Activated CD4-positive, CD25-positive, alpha-beta regulatory T cell treated with anti-CD3 and anti-CD28 coated beads, Interleukin-2, amount 50 U/mL, for 16 hours (primary cell): Measurements from ENCODE around the gene PCDH15.
"Not testable (repeated sequence)": the region's sequence is repeated elsewhere in the genome, so short reads cannot be mapped to it uniquely, and the experiment has no call there.

Experiments
- DNase-seq: peaks from one replicate; pipeline ENCODE4 v3.0.0-alpha.2; 2020; ENCODE audit warnings: low read depth, low spot score

The PCDH15 gene

DNA sequence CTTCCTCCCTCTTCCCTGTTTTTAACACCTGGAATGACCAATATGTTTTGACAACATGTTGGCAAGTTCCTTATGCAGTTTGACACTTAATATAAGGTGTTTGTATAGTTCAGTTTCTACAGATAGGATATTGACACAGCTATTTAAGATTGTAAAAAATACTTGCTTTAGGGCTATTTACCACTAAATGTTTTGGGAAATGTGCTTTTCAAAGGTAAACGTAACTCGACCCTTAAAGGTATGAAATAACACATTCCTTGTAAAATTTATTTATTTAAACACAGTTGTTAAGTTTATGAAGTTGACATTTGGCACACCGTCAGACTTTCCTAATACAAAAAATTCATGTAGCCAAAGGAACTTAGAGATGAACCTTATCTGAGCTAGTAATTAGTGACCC lies 817.6 kb downstream of the PCDH15 start:
- no peak for DNase-seq

DNA sequence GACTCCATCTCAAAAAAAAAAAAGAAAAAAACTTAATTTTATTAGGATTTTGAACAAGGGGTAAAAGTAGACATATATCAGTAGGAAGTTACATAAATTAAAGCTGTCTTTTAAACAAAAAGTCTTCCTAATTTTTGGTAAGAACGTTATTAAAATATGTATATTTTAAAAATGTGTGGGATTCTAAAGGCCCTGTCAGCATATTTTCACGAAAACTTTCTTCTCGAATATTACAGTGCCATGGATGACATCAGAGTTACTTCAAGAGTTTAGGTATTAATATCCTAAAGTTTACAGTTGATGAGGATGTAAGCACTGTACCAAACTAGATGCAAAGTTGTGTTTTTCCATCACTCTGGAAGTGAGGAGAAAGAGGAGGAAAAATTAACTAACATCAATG lies 820.8 kb downstream of the PCDH15 start:
- no peak for DNase-seq

DNA sequence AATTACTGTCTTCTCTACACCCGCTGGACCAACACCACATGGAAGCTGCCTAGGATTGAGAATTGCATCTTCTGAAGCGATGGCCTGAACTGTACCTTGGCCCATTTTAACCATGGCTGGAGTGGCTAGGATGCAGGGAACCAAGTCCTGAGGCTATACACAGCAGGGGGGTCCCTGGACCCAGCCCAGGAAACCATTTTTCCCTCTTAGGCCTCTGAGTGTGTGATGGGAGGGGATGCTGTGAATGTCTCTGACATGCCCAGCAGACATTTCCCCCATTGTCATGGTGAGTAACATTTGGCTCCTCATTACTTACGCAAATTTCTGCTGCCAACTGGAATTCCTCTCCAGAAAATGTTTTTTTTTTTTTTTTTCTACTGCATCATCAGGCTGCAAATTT lies 822.7 kb downstream of the PCDH15 start:
- no peak for DNase-seq

DNA sequence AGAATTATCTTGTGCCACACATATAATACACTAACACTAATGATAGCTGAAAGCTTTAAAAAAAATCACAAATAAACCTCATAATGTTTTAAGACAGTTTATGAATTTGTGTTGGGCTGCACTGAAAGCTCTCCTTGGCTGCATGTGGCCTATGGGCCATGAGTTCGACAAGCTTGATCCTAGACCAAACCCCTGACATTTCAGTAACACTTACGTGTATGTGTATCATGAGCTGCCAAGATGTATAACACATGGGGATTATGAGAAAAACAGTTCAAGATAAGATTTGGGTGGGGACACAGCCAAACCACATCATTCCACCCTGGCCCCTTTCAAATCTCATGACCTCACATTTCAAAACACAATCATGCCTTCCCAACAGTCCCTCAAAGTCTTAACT lies 823.8 kb downstream of the PCDH15 start:
- DNase-seq: no peak

DNA sequence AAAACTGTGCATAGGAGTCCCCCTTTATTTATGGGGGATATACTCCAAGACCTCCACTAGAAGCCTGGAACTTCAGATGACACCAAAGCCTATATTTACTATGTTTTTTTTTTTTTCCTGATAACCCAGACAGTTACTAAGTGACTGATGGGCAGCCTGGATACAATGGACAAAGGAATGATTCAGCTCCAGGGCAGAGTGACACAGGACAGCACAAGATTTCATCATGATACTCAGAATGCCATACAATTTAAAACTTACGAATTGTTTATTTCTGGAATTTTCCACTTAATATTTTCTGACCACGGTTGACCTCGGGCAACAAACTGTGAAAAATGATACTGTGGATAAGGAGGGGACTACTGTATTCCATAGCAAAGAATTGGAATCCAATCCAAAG lies 843.6 kb downstream of the PCDH15 start:
- no peak for DNase-seq

DNA sequence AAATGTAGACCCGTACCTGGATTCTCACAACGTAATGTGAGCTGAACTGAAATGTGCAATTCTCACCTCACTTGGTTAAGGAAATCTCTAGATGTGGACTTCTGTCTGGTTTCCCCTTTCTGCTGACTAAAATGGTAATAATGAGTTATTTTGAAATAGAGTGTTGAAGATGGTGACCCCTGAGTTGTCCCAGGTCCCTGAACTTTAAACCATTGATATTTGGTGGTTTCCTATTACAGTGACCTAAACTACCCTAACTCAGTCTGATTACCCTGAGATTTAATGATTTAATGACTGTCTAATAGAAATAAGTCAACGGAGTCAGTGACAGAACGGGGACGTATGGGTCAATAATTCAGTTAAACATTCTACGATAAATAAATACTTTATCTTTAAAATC lies 845.9 kb downstream of the PCDH15 start:
- no peak for DNase-seq

DNA sequence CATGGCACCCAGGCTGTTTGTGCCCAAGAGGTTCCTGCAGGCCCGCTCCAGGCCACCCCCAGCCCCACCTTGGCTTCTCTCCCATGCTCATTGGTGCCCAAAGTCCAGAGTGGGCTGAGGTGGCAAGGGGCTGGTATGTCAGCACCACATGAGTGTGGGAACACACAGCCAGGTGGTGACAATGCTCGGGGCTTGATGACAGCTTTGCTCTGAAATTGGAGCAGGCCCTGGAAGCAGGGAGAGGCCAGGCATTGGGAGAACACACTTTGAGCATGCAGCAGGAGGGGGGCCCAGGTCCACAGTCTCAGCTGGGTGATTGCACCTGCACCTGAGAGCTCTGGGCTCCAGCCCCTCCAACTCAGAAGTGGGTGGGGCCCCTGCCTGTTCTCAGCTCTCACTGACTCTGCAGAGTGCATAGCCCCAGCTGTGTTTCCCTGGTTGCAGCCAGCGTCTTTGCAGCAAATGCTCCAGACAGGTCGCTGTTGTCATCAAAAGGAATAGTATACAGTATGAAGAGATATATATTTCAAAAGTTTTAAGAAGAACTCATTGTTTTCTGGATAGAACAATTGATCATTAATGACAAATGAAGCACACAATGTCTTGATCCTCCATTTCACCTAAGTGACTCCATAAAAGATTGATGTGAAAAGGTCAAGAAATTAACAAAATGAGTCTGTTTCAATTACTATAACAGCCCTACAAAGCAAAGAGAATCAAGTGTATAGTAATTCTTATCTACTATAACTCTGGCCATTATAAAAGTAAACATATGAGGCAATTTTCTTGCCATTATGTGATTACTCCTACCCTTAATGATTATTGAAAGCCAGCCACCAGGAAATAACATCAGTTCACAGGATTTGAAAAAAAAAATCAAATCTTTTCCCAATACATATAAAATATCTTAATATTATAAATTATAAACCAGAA lies 848.1 kb downstream of the PCDH15 start:
- no peak for DNase-seq

DNA sequence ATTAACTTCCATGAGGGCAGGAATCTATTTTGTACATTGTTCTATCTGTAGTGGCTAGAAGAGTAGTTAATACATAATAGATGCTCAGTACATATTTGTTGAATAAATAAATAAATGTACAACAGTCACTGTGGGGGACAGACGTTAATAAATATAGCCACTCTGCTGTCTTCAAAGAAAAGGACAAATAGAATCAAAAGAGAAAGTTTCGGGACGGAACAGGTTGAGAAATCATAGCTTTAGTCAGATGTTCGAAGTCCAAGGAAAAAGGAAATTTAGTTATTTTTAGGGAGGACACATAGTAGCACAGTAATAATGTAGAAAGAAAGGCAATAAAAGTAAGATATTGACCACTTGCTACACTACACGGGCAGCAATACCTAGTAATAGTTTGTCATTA lies 861.4 kb downstream of the PCDH15 start:
- DNase-seq: no peak

DNA sequence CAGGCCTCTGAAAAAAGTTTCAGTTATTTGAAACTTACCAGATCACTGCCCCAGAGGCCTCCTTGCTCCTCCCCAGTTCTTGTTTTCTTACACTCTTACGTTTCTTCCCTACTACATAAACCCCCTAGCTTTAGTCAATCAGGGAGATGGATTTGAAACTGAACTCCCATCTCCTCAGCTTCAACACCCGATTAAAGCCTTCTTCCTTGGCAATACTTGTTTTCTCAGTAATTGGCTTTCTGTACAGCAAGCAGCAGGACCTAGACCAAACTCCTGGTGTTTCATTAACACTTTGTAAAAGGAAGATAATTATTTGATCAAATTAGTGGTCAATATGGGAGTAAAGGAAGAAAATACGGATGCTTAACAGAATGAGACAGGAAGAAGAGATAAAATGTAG lies 870.4 kb downstream of the PCDH15 start:
- DNase-seq: no peak

DNA sequence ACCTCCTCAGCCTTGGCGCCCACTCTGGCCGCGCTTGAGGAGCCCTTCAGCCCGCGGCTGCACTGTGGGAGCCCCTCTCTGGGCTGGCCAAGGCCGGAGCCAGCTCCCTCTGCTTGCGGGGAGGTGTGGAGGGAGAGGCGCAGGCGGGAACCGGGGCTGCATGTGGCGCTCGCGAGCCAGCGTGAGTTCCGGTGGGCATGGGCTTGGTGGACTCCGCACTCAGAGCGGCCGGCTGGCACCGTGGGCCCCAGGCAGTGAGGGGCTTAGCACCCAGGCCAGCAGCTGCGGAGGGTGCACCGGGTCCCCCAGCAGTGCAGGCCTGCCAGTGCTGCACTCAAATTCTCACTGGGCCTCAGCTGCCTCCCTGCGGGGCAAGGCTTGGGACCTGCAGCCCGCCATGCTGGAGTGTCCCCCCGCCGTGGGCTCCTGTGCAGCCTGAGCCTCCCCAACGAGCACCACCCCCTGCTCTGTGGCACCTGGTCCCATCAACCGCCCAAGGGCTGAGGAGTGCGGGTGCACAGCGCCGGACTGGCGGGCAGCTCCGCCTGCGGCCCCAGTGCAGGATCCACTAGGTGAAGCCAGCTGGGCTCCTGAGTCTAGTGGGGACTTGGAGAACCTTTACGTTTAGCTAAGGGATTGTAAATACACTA lies 876.9 kb downstream of the PCDH15 start:
- DNase-seq: not testable (repeated sequence)

DNA sequence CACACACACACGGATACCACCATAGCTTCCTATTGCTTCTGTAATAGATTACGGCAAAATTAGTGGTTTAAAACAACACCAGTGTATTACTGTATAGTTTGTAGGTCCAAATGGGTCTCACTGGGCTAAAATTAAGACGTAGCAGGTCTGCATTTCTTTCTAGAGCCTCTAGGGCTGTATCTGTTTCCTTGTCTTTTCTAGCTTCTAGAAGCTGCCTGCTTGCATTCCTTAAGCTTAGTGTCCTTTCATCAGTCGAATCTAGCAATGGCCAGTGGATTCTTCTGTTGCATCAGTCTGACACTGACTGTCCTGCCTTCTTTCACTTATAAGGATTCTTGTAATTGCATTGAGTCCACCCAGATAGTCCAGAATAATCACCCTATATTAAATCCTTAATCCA lies 882.3 kb downstream of the PCDH15 start:
- DNase-seq: no peak

DNA sequence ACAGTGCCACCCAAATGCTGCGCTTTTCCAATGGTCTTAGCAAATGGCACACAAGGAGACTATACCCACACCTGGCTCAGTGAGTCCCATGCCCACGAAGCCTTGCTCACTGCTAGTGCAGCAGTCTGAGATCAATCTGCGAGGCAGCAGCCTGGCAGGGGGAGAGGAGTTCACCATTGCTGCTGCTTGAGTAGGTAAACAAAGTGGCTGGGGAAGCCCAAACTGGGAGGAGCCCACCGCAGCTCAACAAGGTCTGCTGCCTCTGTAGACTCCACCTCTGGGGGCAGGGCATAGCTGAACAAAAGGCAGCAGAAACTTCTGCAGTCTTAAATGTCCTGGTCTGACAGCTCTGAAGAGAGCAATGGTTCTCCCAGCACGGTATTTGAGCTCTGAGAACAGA lies 891.2 kb downstream of the PCDH15 start:
- no peak for DNase-seq

DNA sequence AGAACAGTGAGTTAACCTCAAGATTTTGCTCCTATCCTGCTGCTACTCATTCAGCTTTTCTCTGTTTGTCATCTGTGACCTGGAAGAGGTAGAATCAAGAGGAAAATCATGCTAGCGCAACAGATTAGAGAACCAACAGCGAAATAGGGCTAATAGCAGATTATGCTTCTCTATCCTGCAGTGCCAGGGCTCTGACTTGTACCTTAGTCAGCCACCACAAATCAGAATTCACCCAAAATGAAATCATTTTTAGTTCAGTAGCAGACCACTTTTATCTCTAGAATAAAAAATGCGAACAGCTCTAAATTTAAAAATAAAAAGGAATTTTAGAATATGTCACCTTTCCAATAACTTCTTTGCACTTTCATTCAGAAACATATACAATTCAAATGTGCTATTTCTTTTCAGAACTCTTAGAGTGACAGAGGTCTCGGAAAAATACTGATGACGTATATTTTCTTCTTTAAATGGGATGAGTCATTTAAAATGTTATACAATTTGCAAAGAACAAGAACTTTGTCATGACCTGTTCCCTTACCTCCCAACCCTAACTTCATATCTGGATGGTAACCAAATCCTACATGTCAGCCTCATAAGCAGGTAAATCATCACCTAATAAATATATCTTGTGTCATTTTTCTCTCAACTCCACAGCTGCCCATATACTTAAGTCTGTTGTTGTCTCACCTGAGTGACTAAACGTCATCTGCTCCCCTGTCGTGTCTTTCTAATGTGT lies 896.4 kb downstream of the PCDH15 start:
- no peak for DNase-seq

DNA sequence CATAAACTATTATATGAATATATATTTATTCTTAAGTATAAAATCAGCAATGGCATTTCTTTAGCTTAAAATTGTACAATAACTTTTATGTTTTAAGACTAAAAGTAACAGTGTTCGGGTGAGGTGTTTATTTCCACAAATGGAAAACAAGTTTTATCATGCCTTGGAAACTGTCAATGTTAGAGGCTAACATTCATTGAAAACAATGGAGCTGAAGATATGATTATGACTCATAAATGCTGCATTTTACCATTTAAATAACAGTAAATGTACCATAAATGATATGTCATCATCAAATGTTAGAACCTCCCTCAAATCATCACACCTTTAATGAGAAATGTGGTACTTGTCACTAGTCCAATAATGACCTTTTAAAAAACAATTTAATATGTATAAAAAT lies 897.3 kb downstream of the PCDH15 start:
- no peak for DNase-seq

DNA sequence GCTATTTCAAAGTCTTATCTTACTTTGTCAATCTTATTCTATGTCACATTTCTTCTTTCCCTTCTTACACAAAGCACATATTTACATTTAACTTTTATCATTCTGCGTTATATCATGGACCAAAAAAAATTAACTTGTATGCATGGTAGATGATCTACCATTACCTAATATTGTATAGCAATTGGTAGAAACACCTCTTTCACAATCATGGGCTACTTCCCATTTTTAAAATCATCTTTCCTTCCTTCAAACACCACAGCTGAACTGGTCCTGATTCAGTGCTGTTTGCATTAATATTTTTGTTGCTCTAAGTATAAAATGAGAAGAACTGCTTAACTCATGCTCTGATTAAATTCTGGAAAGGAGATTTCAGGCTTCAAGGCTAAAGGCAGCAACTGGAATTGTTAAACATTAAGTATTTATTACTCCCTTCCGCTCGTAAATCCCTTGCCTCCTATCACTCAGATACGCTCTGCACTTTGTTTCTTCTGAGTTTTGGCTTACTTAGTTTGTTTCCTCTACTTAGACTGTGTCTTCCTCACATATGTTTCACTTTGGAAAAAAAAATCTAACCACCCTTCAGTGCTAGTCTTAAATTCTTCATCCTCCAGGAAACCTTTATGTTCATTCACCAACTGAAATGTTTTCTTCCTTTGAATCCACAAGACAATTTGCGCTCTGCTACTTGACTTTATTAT lies 901.4 kb downstream of the PCDH15 start:
- DNase-seq: no peak

DNA sequence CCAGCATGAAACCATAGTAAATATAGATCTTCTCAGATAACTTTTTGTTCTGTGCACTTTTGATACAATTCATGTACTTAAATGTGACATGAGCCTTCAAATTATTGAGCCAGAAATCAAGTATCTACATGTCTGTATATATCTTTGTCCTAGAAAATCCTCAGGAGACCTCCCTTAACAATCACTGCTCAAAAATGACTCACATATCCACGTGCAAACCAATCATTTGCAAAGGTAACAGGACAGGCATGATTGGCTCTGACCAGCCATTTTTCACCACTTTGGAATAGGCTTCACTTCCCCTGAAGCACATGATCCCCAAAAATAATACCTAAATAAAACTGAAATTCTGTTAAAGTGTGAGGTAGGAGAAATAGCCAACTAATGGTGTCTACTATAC lies 902.5 kb downstream of the PCDH15 start:
- DNase-seq: no peak

DNA sequence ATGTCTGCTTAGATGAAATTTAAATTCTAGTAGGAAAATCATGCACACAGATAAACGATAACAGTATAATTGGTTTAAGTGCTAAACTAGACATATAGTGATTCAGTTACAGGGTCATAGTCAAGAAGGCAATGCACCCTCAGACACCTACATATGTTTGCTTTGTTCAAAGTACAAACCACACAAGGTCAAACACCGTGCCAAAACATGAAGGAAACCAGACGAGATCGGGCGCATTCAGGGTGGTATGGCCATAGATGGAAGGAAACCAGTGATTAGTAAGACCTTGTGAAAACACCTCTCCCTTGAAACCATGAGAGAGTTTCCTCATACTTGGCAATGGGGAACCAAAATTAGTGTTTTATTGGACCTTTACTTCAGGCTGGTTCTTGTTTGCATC lies 906.9 kb downstream of the PCDH15 start:
- DNase-seq: no peak

DNA sequence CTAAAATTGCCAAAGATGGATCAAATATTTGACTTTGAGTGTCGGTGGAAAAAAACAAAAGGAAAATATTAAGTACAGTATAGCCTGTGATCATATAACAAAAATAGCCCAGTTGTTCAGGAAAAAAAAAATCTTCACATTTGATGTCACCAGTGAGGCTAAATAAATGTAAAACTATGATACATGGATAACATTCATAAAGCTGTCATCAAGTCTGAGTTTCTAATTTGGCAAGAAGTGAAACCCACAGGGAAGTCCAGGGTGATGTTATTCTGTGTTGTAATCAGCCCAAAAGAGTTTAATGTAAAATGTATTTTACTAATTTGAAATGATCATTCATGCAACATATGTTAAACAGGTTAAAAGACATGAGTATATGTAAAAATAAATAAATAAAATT lies 908.0 kb downstream of the PCDH15 start:
- no peak for DNase-seq

DNA sequence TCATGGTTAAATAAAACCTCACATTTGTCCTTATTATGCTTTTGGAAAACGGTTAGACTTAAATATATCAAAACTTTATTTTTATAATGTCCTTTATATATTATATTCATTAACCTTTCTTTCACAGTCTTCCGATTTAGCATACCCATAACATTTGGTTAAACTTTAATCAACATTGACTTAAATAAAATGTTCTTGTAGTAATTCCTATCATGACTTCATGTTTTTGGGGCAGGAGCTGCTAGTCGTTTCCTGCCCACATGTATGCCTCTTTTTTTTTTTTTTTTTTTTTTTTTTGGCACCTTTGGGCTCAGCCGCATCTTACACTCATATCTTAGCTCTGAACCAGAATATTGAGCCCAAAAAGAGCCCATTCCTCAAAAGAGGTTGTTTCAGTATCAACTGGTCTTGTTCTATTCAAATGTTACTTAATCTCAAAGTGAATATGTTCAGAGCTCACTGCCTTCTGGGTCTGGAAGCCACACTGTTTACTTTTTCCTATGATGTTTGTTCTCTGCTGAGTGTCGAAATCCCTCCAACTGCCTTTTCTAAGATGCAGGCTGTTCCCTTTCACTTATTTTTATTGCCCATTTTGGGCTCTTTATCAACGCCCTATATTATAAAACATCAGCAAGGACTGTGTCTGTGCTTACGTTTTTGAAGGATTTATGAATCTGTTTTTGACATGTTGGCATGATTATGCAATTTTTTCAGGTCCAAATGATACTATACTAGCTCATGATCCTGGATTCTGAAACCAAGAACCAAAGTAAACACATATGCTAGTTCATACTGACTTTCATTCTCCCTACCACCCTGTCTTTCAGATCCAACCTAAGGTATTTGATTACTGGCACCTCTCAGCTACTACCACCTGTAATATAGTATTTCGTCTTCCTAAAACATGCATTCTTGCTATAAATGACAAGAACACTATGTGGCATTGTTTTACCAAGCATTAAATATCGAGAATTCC lies 914.4 kb downstream of the PCDH15 start:
- DNase-seq: no peak

DNA sequence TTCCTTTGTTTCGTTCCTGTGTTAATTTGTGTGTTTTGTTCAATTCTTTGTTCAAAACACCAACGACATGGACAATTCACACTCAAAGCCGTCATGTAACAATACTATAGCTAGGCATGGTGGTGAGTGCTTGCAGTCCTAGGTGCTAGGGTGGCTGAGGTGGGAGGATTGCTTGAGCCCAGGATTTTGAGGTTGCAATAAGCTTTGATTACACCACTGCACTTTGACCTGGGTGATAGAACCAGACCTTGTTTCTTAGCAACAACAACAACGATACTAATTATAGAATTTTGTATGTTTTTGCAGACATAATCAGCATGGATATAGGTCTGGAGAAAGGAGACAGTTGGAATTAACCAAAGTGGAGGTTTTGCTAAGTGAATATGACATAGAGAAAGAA lies 936.2 kb downstream of the PCDH15 start:
- no peak for DNase-seq
